GM12872 (cell line): ENCODE data around the gene PNMA8C.

ENCODE experiments used
- CTCF ChIP-seq: IDR thresholded peaks from 3 replicates; pipeline ENCODE4 v1.5.1; 2011; ENCODE audit warnings: low read depth, mild to moderate bottlenecking, low read length, moderate library complexity; ENCODE audit not compliant: insufficient read depth

Gene PNMA8C

GRCh38 chr19:46447006-46447405, 18.3 kb upstream of the PNMA8C start:
- TF ChIP-seq CTCF = no peak

- TF ChIP-seq CTCF = no peak
These were observed 17.3 kb upstream of the PNMA8C start for GRCh38 chr19:46446021-46446420.

GRCh38 chr19:46442808-46443450, 14.2 kb upstream of the PNMA8C start:
- no peak for TF ChIP-seq CTCF

- TF ChIP-seq CTCF = no peak
These were observed 13.1 kb upstream of the PNMA8C start for GRCh38 chr19:46441866-46442265.

GRCh38 chr19:46435009-46435408, 6.3 kb upstream of the PNMA8C start:
- no peak for TF ChIP-seq CTCF

- TF ChIP-seq CTCF = no peak
These were observed 3.1 kb upstream of the PNMA8C start for GRCh38 chr19:46431824-46432223.

GRCh38 chr19:46429999-46430398, 1.3 kb upstream of the PNMA8C start:
- no peak for TF ChIP-seq CTCF
